Kidney (tissue), 14 donors: ENCODE measurements around the gene NDUFAF2. TPM values are rescaled to one million over a fixed set of nuclear protein-coding genes. Genes with fewer than 3 reads are reported as not detected.

Experiments
- DNase-seq, 5 donors: peaks; one replicate each; pipeline ENCODE4 v3.0.0-alpha.2; 2013 to 2020
- FAIRE-seq: peaks from 2 replicates; lab custom pipeline; 2012; peaks lifted over from hg19 to GRCh38; lab: Jason Lieb, UNC
- H3K27ac ChIP-seq, 2 donors: one replicate each; pipeline ENCODE4 v1.7.0; 2013; ENCODE audit warnings: low read depth in 2 of 2, low read length in 2 of 2, inconsistent platforms in 1 of 2
- H3K27me3 ChIP-seq: one replicate; pipeline ENCODE4 v1.7.1; 2013; ENCODE audit warnings: low read length, inconsistent platforms; ENCODE audit not compliant: control insufficient read depth, insufficient read depth
- H3K36me3 ChIP-seq, 3 donors: one replicate each; pipeline versions ENCODE4 v1.7.0 to v1.7.1; 2013; ENCODE audit warnings: low read length in 3 of 3, control low read depth in 1 of 3, inconsistent platforms in 1 of 3; ENCODE audit not compliant: insufficient read depth in 3 of 3, control insufficient read depth in 2 of 3
- H3K4me1 ChIP-seq, 3 donors: one replicate each; pipeline versions ENCODE4 v1.7.0 to v1.7.1; 2013; ENCODE audit warnings: low read length in 3 of 3, inconsistent platforms in 1 of 3, low read depth in 1 of 3; ENCODE audit not compliant: control insufficient read depth in 2 of 3, insufficient read depth in 2 of 3
- H3K4me3 ChIP-seq, 3 donors: one replicate each; pipeline versions ENCODE4 v1.7.0 to v1.8.1; 2013; ENCODE audit warnings: low read length in 3 of 3, control low read depth in 1 of 3, inconsistent platforms in 1 of 3
- H3K9ac ChIP-seq, 3 donors: one replicate each; pipeline versions ENCODE4 v1.7.0 to v1.7.1; 2013; ENCODE audit warnings: low read length in 3 of 3, control low read depth in 1 of 3, inconsistent platforms in 1 of 3
- H3K9me3 ChIP-seq, 3 donors: one replicate each; pipeline versions ENCODE4 v1.7.0 to v1.7.1; 2013; ENCODE audit warnings: low read length in 3 of 3, control low read depth in 1 of 3, inconsistent platforms in 1 of 3; ENCODE audit not compliant: control insufficient read depth in 2 of 3, insufficient read depth in 1 of 3
- intact Hi-C: fragments of 100-400 bp; cut with DNase I; formaldehyde crosslinking; loops from one replicate; pipeline ENCODE4 v1.11.1; 2022
- polyA plus RNA-seq: library from polyadenylated mRNA; stranded (reverse); fragments of 350-450 nt; fragmentation: Illumina TruSeq; extraction: RNeasy Lipid Tissue Mini Kit (QIAGEN cat#74804); gene quantifications from one replicate; pipeline ENCODE4 v1.2.3, GENCODE V29; 2014; ENCODE audit warnings: low read depth, low replicate concordance; ENCODE audit not compliant: insufficient read depth
- total RNA-seq: library from RNA; stranded (reverse); fragmentation: NEBNext Ultra II Directional; extraction: Animal tissue kit (Norgen Biotek cat#: 25700); gene quantifications from one replicate; pipeline ENCODE4 v1.2.1, GENCODE V29; 2021
- TF ChIP-seq, protein P1 (sequence below): IDR thresholded peaks from 3 replicates; pipeline ENCODE4 v1.5.1; 2012; ENCODE audit warnings: mild to moderate bottlenecking, moderate library complexity, borderline replicate concordance; ENCODE audit not compliant: insufficient read depth; ENCODE audit errors: extremely low read depth
- donor health status: control.
- donor health status: control.
- donor health status: control.
- donor health status: control.
- donor health status: control.
- donor health status: DM: yes; HTN: yes; CAD: no.
- donor health status: Normal renal cell carcinoma (clear cell type).

The NDUFAF2 gene
- total and polyA plus RNA-seq, 2 donors from 2014 or later = 23.7 to 47.5 TPM

DNA sequence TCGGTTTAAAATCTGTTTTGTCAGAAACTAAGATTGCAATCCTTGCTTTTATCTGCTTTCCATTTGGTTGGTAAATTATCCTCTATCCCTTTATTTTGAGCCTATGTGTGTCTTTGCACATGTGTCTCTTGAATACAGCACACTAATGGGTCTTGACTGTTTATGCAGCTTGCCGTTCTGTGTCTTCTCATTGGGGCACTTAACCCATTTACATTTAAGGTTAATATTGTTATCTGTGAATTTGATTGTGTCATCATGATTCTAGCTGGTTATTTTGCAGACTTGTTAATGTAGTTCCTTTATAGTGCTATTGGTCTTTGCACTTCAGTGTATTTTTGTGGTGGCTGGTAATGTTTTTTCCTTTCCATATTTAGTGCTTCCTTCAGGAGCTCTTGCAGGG lies 253.6 kb downstream of the NDUFAF2 start:
- Histone ChIP-seq H3K9ac (no peak overlapping the region), H3K27me3 (no peaks in the 10 kb centered on the region), H3K9me3 (no peaks in the 10 kb centered on the region), H3K27ac (no peak overlapping the region), H3K4me3 (no peak overlapping the region), H3K4me1 (no peaks in the 10 kb centered on the region), H3K36me3 (no peaks in the 10 kb centered on the region)
- FAIRE-seq (no peak), DNase-seq (no peak)
- TF ChIP-seq, protein P1, sequence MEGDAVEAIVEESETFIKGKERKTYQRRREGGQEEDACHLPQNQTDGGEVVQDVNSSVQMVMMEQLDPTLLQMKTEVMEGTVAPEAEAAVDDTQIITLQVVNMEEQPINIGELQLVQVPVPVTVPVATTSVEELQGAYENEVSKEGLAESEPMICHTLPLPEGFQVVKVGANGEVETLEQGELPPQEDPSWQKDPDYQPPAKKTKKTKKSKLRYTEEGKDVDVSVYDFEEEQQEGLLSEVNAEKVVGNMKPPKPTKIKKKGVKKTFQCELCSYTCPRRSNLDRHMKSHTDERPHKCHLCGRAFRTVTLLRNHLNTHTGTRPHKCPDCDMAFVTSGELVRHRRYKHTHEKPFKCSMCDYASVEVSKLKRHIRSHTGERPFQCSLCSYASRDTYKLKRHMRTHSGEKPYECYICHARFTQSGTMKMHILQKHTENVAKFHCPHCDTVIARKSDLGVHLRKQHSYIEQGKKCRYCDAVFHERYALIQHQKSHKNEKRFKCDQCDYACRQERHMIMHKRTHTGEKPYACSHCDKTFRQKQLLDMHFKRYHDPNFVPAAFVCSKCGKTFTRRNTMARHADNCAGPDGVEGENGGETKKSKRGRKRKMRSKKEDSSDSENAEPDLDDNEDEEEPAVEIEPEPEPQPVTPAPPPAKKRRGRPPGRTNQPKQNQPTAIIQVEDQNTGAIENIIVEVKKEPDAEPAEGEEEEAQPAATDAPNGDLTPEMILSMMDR = no peak
- intact Hi-C loops = no loop called here

DNA sequence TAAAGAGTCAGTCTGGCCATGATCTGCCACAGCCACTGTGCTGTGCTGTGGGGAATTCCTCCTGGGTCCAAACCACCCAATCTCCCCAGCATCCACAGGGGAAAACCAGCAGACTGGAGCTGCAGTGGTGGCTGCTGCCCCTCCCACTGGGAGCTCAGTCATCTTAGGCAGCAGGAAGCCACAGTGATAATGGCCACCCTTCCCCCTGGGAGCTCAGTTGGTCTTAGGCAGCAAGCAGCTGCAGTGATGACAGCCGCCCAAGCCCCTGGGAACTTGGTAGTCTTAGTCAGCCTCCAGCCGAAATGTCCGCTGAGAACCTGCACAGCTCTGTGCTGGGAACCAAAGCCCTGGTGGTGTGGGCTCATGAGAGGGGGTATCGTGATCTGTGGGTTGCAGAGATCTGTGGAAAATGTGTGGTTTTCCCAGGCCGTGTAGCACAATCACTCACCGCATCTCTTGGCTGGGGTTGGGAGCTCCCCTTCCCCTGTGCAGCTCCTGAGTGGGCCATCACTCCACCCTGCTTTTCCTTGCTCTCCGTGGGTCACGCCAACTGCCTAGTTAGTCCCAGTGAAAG lies 255.7 kb downstream of the NDUFAF2 start:
- H3K9ac ChIP-seq = no peak overlapping the region
- intact Hi-C loops = no loop called here

GRCh38 chr5:61202213-61202612 lies 257.2 kb downstream of the NDUFAF2 start:
- H3K27ac ChIP-seq = no peak overlapping the region
- no peaks in the 10 kb centered on the region for H3K4me1 ChIP-seq
- no peak overlapping the region for H3K4me3 ChIP-seq
- no peak overlapping the region for H3K9ac ChIP-seq
- FAIRE-seq (no peak), DNase-seq (no peak)
- H3K36me3 ChIP-seq = no peaks in the 10 kb centered on the region
- peaks cover 0 to 3% (median 0%) of the 10 kb centered on the region in 3 donors for H3K9me3 ChIP-seq
- no peaks in the 10 kb centered on the region for H3K27me3 ChIP-seq
- TF ChIP-seq, protein P1 = no peak
- intact Hi-C loops = no loop called here

More for the DNA sequence above, 255.7 kb downstream of the NDUFAF2 start:
- H3K27ac ChIP-seq = no peak overlapping the region
- DNase-seq (peak in 1 of 5 donors; percentile 39), FAIRE-seq (no peak)
- H3K4me3 ChIP-seq = no peak overlapping the region
- no peaks in the 10 kb centered on the region for H3K27me3 ChIP-seq
- TF ChIP-seq, protein P1 = no peak
- peaks cover 0 to 3% (median 0%) of the 10 kb centered on the region in 3 donors for H3K9me3 ChIP-seq
- H3K36me3 ChIP-seq = no peaks in the 10 kb centered on the region
- H3K4me1 ChIP-seq = no peaks in the 10 kb centered on the region

Other genes with a start within 250 kb of the NDUFAF2 start
- 0.50 TPM for gene DEPDC1B, start 245.0 kb upstream of the NDUFAF2 start, total RNA-seq
- gene DEPDC1B, start 245.0 kb upstream of the NDUFAF2 start, polyA plus RNA-seq = 5.2 TPM
- gene ELOVL7, start 100.9 kb upstream of the NDUFAF2 start, total RNA-seq = 22.5 TPM
- 14.6 TPM for gene ELOVL7, start 100.9 kb upstream of the NDUFAF2 start, polyA plus RNA-seq
- 11.5 TPM for gene ERCC8, start 135 bp upstream of the NDUFAF2 start, total RNA-seq
- 6.6 TPM for gene ERCC8, start 135 bp upstream of the NDUFAF2 start, polyA plus RNA-seq
- 68.1 TPM for gene SMIM15, start 217.3 kb downstream of the NDUFAF2 start, total RNA-seq
- gene SMIM15, start 217.3 kb downstream of the NDUFAF2 start, polyA plus RNA-seq = 32.0 TPM